H9 (cell line): Measurements from ENCODE around the gene DCC. TPM values are rescaled to one million over a fixed set of nuclear protein-coding genes. Genes with fewer than 3 reads are reported as not detected.

ENCODE experiments used
- DNase-seq: peaks from one replicate; pipeline ENCODE4 v3.0.0-alpha.2; 2017
- H2AFZ ChIP-seq: one replicate; pipeline ENCODE4 v1.6.1; 2013; ENCODE audit warnings: mild to moderate bottlenecking, low read length, control low read depth, moderate library complexity
- H2AK5ac ChIP-seq: 2 replicates; pipeline ENCODE4 v1.6.1; 2013; ENCODE audit warnings: low read length, control low read depth, mixed read lengths; ENCODE audit not compliant: insufficient read length
- H2BK120ac ChIP-seq: one replicate; pipeline ENCODE4 v1.6.1; 2013; ENCODE audit warnings: low read depth, mild to moderate bottlenecking, low read length, control low read depth, inconsistent platforms; ENCODE audit not compliant: poor library complexity, severe bottlenecking
- H2BK12ac ChIP-seq: 2 replicates; pipeline ENCODE4 v1.6.1; 2013; ENCODE audit warnings: low read length, control low read depth, mixed read lengths, low read depth; ENCODE audit not compliant: insufficient read length
- H2BK15ac ChIP-seq: 2 replicates; pipeline ENCODE4 v1.6.1; 2013; ENCODE audit warnings: low read depth, low read length, control low read depth
- H2BK20ac ChIP-seq: one replicate; pipeline ENCODE4 v1.6.1; 2013; ENCODE audit warnings: low read depth, mild to moderate bottlenecking, low read length, control low read depth, inconsistent platforms; ENCODE audit not compliant: poor library complexity, severe bottlenecking
- H2BK5ac ChIP-seq: 2 replicates; pipeline ENCODE4 v1.6.1; 2013; ENCODE audit warnings: low read length, control low read depth, mixed read lengths; ENCODE audit not compliant: insufficient read length
- H3K14ac ChIP-seq: 2 replicates; pipeline ENCODE4 v1.6.1; 2013; ENCODE audit warnings: low read length, control low read depth; ENCODE audit not compliant: insufficient read depth
- H3K18ac ChIP-seq: 2 replicates; pipeline ENCODE4 v1.6.1; 2013; ENCODE audit warnings: low read depth, mild to moderate bottlenecking, mixed read lengths, low read length, control low read depth; ENCODE audit not compliant: insufficient read length
- H3K23ac ChIP-seq: 2 replicates; pipeline ENCODE4 v1.6.1; 2013; ENCODE audit warnings: low read length, control low read depth, mixed read lengths, low read depth; ENCODE audit not compliant: insufficient read length
- H3K23me2 ChIP-seq: 2 replicates; pipeline ENCODE4 v1.6.1; 2013; ENCODE audit warnings: low read depth, mild to moderate bottlenecking, mixed read lengths, low read length, control low read depth; ENCODE audit not compliant: insufficient read length, poor library complexity, severe bottlenecking
- H3K27ac ChIP-seq: 2 replicates; pipeline ENCODE4 v1.5.1; 2013; ENCODE audit warnings: low read length, control low read depth, mixed read lengths, low read depth; ENCODE audit not compliant: insufficient read length
- H3K27me3 ChIP-seq: 2 replicates; pipeline ENCODE4 v1.6.1; 2013; ENCODE audit warnings: low read length, control low read depth, inconsistent platforms; ENCODE audit not compliant: insufficient read depth
- H3K4ac ChIP-seq: 2 replicates; pipeline ENCODE4 v1.6.1; 2013; ENCODE audit warnings: low read depth, mild to moderate bottlenecking, control low read depth, inconsistent platforms, low read length, moderate library complexity
- H3K4me1 ChIP-seq: 2 replicates; pipeline ENCODE4 v1.6.1; 2013; ENCODE audit warnings: low read length, control low read depth, inconsistent platforms; ENCODE audit not compliant: insufficient read depth
- H3K4me2 ChIP-seq: 2 replicates; pipeline ENCODE4 v1.6.1; 2013; ENCODE audit warnings: low read length, control low read depth, mixed read lengths; ENCODE audit not compliant: insufficient read length, insufficient read depth
- H3K56ac ChIP-seq: 2 replicates; pipeline ENCODE4 v1.6.1; 2013; ENCODE audit warnings: low read depth, mild to moderate bottlenecking, mixed read lengths, low read length, control low read depth; ENCODE audit not compliant: insufficient read length
- H3K79me1 ChIP-seq: 2 replicates; pipeline ENCODE4 v1.6.1; 2013; ENCODE audit warnings: low read depth, mild to moderate bottlenecking, moderate library complexity, low read length, control low read depth, inconsistent platforms; ENCODE audit not compliant: insufficient read depth, poor library complexity, severe bottlenecking
- H3K79me2 ChIP-seq: 2 replicates; pipeline ENCODE4 v1.6.1; 2013; ENCODE audit warnings: low read length, control low read depth, inconsistent platforms; ENCODE audit not compliant: insufficient read depth
- H3K9ac ChIP-seq: 2 replicates; pipeline ENCODE4 v1.6.1; 2013; ENCODE audit warnings: low read length, control low read depth, mixed read lengths; ENCODE audit not compliant: insufficient read length; ENCODE audit errors: extremely low read depth
- H3K9me3 ChIP-seq: one replicate; pipeline ENCODE4 v1.6.1; 2013; ENCODE audit warnings: low read depth, low read length, inconsistent platforms; ENCODE audit not compliant: control insufficient read depth
- H3T11ph ChIP-seq: one replicate; pipeline ENCODE4 v1.6.1; 2013; ENCODE audit warnings: mild to moderate bottlenecking, low read length, control low read depth, inconsistent platforms
- H4K20me1 ChIP-seq: one replicate; pipeline ENCODE4 v1.6.1; 2013; ENCODE audit not compliant: control insufficient read depth, insufficient read length, insufficient read depth
- H4K5ac ChIP-seq: 2 replicates; pipeline ENCODE4 v1.6.1; 2013; ENCODE audit warnings: low read depth, mild to moderate bottlenecking, mixed read lengths, low read length, control low read depth; ENCODE audit not compliant: insufficient read length
- H4K8ac ChIP-seq: replicated peaks from 2 replicates; pipeline ENCODE4 v1.6.1; 2013; ENCODE audit warnings: low read length, control low read depth, mixed read lengths, low read depth; ENCODE audit not compliant: insufficient read length
- H4K91ac ChIP-seq: 2 replicates; pipeline ENCODE4 v1.6.1; 2013; ENCODE audit warnings: low read depth, mild to moderate bottlenecking, moderate library complexity, mixed read lengths, low read length, control low read depth; ENCODE audit not compliant: insufficient read length
- H3K27ac Mint-ChIP-seq, 3 experiments: 2 replicates in 2 of 3; 3 replicates in 1 of 3; pipeline ENCODE4 v1.8.0; 2020 to 2021; ENCODE audit warnings: mixed read lengths in 3 of 3, mild to moderate bottlenecking in 1 of 3, moderate library complexity in 1 of 3
- H3K27me3 Mint-ChIP-seq: 2 replicates; pipeline ENCODE4 v1.8.0; 2021; ENCODE audit warnings: low read depth, mild to moderate bottlenecking, moderate library complexity, mixed read lengths
- H3K36me3 Mint-ChIP-seq, 3 experiments: 2 replicates in 2 of 3; 3 replicates in 1 of 3; pipeline ENCODE4 v1.8.0; 2020 to 2021; ENCODE audit warnings: low read depth in 3 of 3, mixed read lengths in 3 of 3; ENCODE audit not compliant: insufficient read depth in 1 of 3
- H3K4me1 Mint-ChIP-seq, 2 experiments: 2 replicates each; pipeline ENCODE4 v1.8.0; 2020; ENCODE audit warnings: mixed read lengths in 2 of 2
- H3K4me3 Mint-ChIP-seq, 2 experiments: 2 replicates in 1 of 2; 3 replicates in 1 of 2; pipeline ENCODE4 v1.8.0; 2020 to 2021; ENCODE audit warnings: mild to moderate bottlenecking in 2 of 2, mixed read lengths in 2 of 2, moderate library complexity in 1 of 2
- H3K9me3 Mint-ChIP-seq, 2 experiments: 2 replicates in 1 of 2; 3 replicates in 1 of 2; pipeline ENCODE4 v1.8.0; 2020; ENCODE audit warnings: mild to moderate bottlenecking in 2 of 2, mixed read lengths in 2 of 2, moderate library complexity in 1 of 2
- CTCF ChIP-seq: fragments of 200-600 bp; sonication (generic); conservative IDR thresholded peaks from 3 replicates; pipeline ENCODE4 v1.8.0; 2021; ENCODE audit warnings: antibody characterized with exemption, mild to moderate bottlenecking
- WGBS: extraction: QIAGEN DNeasy Blood & Tissue Kit; methylation state at CpG from one replicate; pipeline ENCODE4 v1.1.7; 2013; ENCODE audit warnings: missing lambda C conversion rate, low lambda C conversion rate, mixed read lengths; ENCODE audit not compliant: insufficient read length; ENCODE audit errors: extremely low coverage; 5-methylcytosine and 5-hydroxymethylcytosine counted together
- total RNA-seq: library from RNA; stranded (reverse); gene quantifications from 2 replicates; pipeline ENCODE4 v1.2.1, GENCODE V29; 2021

Gene DCC
- total RNA-seq, 1 experiment from 2014 or later, result 0.35 TPM

- no peaks in the 10 kb centered on the region for H3K27me3 Mint-ChIP-seq
- H3K4me1 Mint-ChIP-seq, result peaks cover 3 to 7% of the 10 kb centered on the region in 2 experiments
Measured at GRCh38 chr18:52439457-52439856, 99.5 kb downstream of the DCC start.

More at GRCh38 chr18:52439457-52439856, 99.5 kb downstream of the DCC start:
- Histone ChIP-seq H2AFZ (no peak overlapping the region), H2BK12ac (no peak overlapping the region), H3T11ph (no peak overlapping the region), H4K20me1 (no peaks in the 10 kb centered on the region), H3K79me1 (no peaks in the 10 kb centered on the region), H4K5ac (no peak overlapping the region), H4K8ac (no peak overlapping the region), H3K23me2 (no peaks in the 10 kb centered on the region), H3K4me1 (no peaks in the 10 kb centered on the region), H2BK15ac (no peak overlapping the region), H3K79me2 (no peaks in the 10 kb centered on the region), H3K4ac (no peak overlapping the region), H3K23ac (no peak overlapping the region), H3K4me2 (no peak overlapping the region), H4K91ac (no peak overlapping the region), H3K14ac (no peak overlapping the region), H2AK5ac (no peak overlapping the region), H3K9ac (no peak overlapping the region), H3K56ac (no peak overlapping the region), H2BK120ac (no peak overlapping the region), H3K9me3 (no peaks in the 10 kb centered on the region), H2BK20ac (no peak overlapping the region), H3K27ac (no peak overlapping the region), H3K18ac (no peak overlapping the region), H3K27me3 (no peaks in the 10 kb centered on the region), H2BK5ac (no peak overlapping the region)
- TF ChIP-seq CTCF, result no peak
- Mint-ChIP-seq H3K36me3 (no peaks in the 10 kb centered on the region), H3K4me3 (no peak overlapping the region), H3K9me3 (no peaks in the 10 kb centered on the region), H3K27ac (no peak overlapping the region)
- no CpG with 5 or more reads among the region's 4 CpGs for WGBS
- DNase-seq, result no peak
